GM21381 (cell line): ENCODE measurements around the gene GRAMD1A.
"Not testable (repeated sequence)": the region's sequence is repeated elsewhere in the genome, so short reads cannot be mapped to it uniquely, and the experiment has no call there.

Source experiments
- ATAC-seq: cut with Tn5 transposase; IDR thresholded peaks from one replicate; pipeline ENCODE4 v1.9.1; 2021; ENCODE audit warnings: mild to moderate bottlenecking, moderate library complexity; ENCODE audit not compliant: unreplicated experiment

Gene GRAMD1A

DNA sequence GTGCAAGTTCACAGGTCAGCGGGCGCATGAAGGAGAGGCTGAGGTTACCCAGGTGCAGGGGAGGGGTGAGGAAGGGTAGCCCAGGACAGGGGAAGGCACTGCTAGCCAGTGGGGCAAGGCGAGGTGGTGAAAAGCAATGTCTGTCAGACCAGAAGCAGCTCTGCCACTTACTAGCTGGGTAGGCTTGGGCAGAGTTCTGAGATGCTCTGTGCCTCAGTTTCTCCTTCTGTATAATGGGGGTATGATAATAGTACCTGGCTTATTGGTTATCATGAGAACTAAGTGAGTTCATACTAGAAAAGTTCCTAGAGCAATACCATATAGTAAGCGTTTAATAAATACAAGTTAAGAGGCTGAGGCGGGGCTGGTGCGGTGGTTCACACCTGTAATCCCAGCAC lies 15.8 kb downstream of the GRAMD1A start:
- no peak for ATAC-seq

- no peak for ATAC-seq
Measured at GRCh38 chr19:35017507-35017906, 17.4 kb downstream of the GRAMD1A start.

GRCh38 chr19:35018379-35018778 lies 18.3 kb downstream of the GRAMD1A start:
- no peak for ATAC-seq

DNA sequence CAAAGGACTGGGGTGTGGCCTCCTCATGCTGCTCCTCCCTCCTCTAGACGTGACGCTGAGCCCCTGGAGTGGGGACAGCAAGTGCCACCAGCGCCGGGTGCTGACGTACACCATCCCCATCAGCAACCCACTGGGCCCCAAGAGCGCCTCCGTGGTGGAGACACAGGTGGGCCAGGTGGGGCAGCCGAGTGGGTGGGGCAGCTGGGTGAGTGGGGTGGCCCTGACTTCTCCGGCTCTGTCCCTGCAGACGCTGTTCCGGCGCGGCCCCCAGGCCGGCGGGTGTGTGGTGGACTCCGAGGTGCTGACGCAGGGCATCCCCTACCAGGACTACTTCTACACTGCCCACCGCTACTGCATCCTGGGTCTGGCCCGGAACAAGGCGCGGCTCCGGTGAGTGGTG lies 19.0 kb downstream of the GRAMD1A start:
- ATAC-seq: no peak

GRCh38 chr19:35021016-35021415 lies 20.9 kb downstream of the GRAMD1A start:
- no peak for ATAC-seq

- ATAC-seq: no peak
Measured at GRCh38 chr19:35021596-35021995, 21.5 kb downstream of the GRAMD1A start.

- no peak for ATAC-seq
Measured at GRCh38 chr19:35022460-35022859, 22.3 kb downstream of the GRAMD1A start.

- no peak for ATAC-seq
Measured at GRCh38 chr19:35023428-35023827, 23.3 kb downstream of the GRAMD1A start.

- ATAC-seq: no peak
Measured at GRCh38 chr19:35024095-35024494, 24.0 kb downstream of the GRAMD1A start.

DNA sequence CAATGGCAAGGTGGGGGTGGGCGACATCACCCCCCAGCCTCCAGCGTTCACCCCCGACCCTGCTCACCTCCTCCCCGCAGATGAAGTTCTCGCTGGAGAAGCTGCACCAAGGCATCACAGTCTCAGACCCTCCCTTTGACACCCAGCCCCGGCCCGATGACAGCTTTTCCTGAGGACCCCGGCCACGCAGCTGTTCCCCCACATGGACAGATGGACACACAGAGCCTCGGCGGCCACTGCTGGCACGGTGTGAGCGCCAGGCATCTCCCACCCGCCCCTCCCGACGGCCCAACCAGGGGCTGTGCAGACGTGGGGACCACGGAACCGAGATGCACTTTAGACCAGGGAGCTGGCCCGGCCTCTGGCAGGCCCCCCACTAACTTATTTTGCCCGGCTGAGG lies 25.8 kb downstream of the GRAMD1A start:
- no peak for ATAC-seq

DNA sequence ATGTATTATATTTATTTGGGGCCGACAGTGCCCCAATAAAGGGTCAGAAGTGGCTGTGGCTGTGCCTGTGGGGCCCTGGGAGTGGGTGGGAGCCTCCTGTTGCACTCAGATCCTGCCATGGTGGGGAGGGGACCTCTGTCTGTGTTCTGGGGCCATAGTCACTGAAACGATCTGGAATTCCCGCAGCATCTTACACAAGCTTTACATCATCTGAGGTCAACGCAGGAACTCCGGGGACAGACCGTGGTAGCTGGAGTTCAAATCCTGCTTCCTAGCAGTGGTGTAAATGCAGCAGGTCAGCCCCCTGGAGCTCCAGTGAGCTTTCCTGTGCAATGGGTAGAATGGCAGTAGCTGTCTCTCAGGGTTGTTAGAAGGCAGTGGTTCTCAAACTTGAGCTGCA lies 26.3 kb downstream of the GRAMD1A start:
- no peak for ATAC-seq

- ATAC-seq: no peak
Measured at GRCh38 chr19:35027009-35027408, 26.9 kb downstream of the GRAMD1A start.

DNA sequence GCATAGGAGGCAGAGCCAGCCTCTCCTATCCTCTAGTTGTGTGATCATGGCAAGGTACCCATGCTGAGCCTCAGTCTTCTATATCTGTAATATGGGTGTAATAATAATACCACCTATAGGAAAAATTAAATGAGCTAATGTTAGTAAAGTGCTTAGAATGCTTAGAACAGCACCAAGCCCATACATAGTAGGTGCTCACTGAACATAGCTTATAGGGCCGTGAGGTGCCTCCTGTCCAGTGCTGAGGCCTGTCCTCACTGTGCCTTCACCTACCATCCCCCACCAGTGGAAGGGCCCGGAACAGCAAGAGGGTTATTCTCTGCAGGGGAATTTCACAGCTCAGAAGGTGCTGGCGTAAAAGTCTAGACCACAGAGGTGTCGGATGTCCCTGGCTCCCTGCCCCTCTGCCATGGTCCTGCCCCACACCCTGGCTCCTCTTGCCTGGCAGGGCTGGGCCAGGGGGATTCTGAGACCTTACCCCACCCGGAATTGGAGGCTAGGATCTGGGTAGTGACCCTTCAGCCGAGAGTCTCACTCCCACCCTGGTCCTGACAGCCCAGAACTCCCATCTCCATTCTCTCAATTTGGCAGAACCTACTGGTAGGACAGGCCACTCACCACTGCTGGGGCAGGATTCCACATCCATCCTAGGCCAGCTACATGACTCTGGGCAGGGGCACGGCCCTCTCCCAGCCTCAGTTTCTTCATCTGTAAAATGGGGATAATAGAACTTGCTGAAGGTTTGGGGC lies 27.9 kb downstream of the GRAMD1A start:
- ATAC-seq: no peak

- not testable (repeated sequence) for ATAC-seq
Measured at GRCh38 chr19:35028600-35028885, 28.4 kb downstream of the GRAMD1A start.

DNA sequence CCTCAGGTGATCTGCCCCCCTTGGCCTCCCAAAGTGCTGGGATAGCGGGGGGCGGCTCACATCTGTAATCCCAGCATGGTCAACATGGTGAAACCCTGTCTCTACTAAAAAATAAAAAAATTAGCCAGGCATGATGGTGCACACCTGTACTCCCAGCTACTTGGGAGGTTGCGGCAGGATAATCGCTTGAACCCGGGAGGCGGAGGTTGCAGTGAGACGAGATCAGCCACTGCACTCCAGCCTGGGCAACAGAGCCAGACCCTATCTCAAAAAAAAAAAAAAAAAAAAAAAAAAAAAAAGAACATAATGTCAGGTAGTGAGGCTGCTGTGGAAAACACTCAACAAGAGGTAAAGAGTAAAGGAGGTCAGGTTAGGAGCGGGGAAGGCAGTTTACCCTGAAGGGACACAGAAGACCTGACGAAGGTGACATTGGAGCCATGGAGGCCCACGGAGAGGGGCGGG lies 29.2 kb downstream of the GRAMD1A start:
- ATAC-seq: not testable (repeated sequence)

DNA sequence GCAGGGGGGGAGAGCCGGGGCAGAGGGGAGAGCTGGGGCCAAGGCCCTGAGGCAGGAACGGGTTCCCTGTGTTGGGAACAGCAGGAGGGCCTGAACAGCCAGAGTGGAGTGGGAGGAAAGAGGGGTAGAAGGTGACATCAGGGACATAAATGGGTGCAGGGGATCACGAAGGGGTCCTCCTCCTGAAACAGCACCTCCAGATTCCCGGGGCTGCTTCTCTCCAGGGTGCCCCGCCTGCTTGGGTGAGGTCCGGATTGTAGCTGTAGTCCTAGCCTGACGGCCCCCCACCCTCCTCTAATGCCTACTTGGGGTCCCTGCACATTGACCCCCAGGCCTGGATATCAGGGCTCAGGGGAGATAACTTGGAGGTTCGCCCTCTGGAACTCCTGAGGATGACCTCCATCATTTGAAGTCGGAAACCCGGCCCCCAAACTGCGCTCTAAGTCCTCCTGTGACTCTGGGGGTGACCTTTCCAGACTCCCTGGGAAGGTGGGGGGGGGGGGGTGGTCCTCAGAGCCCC lies 29.7 kb downstream of the GRAMD1A start:
- no peak for ATAC-seq

- no peak for ATAC-seq
Measured at GRCh38 chr19:35030257-35031071, 30.3 kb downstream of the GRAMD1A start, which contains the start of gene SCN1B. TSS of gene SCN1B (plus strand) at chr19:35030470. CDS start at chr19:35030821, 351 bp downstream.

DNA sequence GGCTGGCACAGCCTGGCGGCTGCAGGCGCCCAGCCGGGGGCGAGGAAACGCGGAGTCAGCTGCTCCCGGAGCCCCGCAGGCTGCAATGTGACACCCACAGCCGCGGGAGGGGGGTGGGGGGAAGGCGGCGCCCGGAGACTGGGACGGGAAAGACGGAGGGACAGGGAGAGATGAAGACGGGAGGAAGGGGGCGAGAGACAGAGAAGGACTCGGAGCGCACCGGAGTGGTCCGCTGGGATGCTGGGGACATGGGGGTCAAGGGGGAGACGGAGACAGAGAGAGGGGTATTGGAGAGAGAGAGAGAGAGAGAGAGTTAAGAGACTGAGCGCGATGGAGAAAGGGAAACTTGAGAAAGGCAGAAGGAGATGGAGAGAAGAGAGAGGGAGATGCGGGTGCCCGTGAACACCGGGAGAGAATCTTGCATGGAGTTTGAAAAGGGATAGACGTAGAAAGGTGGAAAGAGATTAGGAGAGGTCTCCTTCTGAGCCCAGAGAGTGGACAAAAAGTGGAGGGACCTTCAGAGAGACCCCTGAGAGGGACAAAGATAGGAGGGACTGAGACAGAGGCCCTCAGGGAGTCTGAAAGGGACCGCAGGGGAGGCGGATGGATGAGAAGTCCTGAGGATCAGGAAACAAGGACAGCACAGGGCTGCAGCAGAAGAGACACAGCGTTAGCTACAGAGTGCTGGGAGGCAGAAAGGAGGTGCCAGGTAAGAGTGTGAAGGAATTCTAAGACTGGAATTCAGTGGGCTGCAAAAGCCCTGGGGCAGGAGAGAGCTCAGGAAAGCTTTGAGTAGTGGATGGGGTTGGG lies 31.2 kb downstream of the GRAMD1A start:
- ATAC-seq: no peak

- no peak for ATAC-seq
Measured at GRCh38 chr19:35032356-35032865, 32.3 kb downstream of the GRAMD1A start.

- ATAC-seq: no peak
Measured at GRCh38 chr19:35033067-35034004, 33.2 kb downstream of the GRAMD1A start.
